GM18499 (cell line): ENCODE data around the gene TRIAP1.
"Not testable (repeated sequence)": the region's sequence is repeated elsewhere in the genome, so short reads cannot be mapped to it uniquely, and the experiment has no call there.

Experiments
- ATAC-seq: cut with Tn5 transposase; IDR thresholded peaks from one replicate; pipeline ENCODE4 v1.9.1; 2021; ENCODE audit warnings: moderate number of reproducible peaks; ENCODE audit not compliant: insufficient read depth, unreplicated experiment

The TRIAP1 gene

DNA sequence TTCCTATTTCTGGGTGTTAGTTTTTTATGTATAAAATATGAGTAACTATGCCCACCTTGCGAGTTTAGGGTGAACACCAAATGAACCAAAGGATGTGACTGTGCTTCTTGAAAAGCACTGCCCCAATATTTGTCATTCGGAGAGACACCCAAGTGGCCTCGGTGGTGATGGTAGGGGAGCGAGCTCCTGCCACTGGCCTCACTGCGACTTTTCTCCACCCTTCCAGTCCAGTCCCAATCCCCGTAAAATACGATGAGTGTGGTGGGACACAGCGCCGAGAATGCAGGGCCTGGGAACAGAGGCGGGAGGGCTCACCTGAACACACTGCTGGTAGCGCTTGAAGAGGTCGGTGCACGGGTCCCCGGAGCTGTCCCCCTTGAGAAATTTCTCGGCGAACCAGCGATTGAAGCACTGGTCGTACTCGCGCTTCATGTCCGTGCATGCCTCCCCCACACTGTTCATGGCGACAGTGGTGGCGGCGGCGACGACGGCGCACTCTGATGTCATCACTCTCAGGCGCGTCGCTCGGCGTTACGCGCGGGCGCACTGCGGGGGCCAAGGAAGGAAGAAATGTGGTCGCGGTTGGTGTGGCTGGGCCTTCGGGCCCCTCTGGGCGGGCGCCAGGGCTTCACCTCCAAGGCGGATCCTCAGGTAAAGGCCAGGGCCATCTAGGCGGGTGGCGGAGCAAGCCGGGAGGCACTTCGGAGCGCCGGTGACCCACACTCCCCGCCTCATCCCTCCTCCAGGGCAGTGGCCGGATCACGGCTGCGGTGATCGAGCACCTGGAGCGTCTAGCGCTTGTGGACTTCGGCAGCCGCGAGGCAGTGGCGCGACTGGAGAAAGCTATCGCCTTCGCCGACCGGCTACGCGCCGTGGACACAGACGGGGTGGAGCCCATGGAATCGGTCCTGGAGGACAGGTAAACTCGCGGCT, at the start of gene TRIAP1, which contains the start of gene GATC:
Gene TRIAP1, minus strand, starts transcription at position 474 of the 933 bp plus-strand sequence. Its CDS starts 12 bp downstream, at position 462.
Gene GATC, plus strand, starts transcription at position 534 of the 933 bp plus-strand sequence. Its CDS starts 37 bp downstream, at position 571.
- peak; percentile 71 for ATAC-seq

DNA sequence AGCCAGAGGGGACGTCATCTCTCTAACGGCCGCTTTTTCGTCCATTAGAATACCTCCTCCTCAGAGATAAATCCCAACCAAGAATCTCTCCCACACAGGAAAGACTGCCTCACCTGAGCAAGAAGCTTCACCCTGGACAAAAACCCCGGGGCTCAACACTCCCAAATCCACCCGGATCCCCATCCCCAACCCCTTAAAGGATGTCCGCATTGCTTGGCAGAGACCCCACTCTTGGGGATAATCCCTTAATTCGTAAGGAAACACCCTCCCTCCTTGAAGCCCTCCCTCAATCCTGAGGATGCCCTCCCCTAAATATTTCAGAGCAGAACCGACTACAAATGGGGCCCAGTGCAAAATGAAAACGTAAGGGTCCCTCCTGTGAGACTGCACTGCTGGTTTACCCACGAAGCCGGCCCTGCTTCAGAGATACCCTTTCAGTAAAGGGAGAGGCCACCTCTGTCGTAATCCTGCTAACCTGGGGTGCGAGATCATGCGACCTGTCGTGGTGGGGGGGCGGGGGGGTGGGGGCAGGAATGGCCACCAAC, 49.1 kb upstream of the TRIAP1 start:
- no peak for ATAC-seq

DNA sequence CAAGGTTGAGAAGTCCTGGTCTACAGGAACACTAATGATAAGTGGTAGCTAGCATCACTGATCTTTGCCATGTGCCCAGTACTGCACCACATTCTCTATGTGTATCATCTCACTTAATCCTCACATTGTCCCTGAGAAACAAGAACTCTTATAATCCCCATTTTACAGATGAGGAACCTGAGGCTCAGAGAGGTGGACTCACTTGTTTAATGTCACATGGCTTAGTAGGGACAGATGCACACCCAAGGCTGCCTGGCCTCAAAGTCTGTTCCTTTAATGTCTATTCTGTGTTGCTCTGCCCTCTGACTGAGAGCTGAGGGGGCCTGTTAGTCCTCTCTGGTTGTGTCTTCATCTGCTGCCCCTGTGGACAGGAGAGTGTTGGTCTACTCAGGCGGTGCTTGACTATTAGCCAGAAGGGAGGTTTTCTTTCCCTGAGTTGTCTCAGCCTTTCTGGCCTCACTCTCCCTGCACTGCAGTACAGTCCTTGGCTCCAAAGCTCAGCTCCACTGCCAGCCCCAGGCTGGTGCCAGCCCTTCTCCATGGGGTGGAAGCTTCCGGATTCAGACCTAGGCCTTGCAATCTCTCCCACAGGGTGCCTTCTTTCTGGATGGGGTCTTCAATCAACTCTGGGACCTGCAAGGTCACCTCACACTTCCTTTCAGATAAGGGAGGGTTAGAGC, 44.8 kb upstream of the TRIAP1 start:
- ATAC-seq: no peak

DNA sequence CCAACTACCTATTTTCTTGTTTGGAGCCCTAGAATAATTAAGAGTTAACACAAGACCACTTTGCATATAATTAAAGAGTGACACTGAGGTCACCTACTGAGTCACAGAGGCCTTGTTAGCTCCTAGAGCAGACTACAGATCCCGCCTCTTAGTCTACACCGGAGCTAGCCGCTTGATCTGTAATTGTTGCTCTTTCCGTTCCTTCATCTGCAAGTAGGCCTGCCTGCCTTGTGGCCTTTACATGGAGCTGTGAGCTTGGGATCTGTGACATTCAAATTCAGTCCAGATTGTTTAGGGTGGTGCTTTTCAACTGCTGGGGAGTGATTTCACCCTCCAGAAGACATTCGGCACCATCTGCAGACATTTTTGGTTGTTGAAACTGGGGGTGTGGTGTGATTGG, 44.1 kb upstream of the TRIAP1 start:
- no peak for ATAC-seq

DNA sequence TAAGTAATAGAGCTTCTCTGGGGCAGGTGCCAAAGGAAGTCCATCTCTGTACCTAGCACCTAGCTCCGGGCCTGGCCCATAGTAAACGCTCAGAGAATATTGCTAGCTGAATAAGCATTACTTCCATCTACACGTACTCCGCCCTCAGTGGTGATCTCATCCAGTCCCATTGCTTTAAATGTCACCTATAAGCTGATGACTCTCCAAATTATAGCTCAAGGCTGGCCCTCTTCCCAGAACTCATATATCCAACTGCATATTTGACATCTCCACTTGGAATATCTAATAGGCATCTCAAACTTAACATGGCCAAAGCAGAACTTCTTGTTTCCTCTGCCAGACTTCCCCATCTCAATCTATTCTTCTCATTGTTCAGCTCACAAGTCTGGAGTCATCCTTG, 42.8 kb upstream of the TRIAP1 start:
- ATAC-seq: no peak

DNA sequence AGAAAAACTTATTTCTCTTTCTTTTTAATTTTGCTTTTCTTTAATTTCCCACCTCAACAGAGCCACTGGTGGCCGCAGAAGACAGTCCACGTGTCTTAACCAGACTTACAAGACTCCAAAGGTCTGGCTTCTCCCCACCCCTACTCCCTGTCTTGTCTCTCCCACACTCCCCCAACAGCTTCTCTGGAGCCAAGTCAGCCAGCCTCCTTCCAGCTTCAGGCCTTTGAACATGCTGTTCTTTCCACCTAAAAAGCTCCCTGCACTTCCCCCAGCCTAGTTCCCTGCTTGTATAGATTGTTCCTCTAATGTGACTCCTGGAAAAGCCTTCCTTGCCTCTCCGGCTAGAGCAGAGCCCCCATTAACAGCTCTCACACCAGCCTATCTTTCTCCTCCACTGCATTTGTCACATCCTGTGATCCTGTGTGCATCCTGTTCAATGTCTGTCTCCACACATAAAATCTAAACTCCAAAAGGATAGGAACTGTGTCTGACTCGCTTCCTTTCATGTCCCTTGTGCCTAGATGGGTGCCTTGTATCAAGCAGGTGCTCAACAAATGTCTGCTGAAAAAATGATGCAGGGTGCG, 42.0 kb upstream of the TRIAP1 start:
- no peak for ATAC-seq

DNA sequence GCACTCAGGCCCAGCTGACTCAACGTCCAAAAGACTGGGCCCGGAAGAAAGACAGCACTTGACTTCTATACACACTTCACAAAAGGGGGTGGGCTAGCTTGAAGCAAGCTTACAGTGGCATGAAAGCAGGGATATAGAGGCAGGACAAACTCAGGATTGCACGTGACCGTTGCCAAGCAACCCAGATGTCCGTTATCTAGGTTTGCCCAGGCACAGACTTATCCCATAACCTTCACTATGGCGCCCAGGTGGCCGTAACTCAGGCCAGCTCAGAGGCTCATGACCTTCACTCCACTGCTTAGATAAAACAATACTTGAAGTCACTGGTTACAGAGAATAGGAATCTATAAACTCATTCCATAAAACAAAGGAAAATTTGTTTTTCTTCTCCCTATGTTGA, 41.4 kb upstream of the TRIAP1 start:
- not testable (repeated sequence) for ATAC-seq

DNA sequence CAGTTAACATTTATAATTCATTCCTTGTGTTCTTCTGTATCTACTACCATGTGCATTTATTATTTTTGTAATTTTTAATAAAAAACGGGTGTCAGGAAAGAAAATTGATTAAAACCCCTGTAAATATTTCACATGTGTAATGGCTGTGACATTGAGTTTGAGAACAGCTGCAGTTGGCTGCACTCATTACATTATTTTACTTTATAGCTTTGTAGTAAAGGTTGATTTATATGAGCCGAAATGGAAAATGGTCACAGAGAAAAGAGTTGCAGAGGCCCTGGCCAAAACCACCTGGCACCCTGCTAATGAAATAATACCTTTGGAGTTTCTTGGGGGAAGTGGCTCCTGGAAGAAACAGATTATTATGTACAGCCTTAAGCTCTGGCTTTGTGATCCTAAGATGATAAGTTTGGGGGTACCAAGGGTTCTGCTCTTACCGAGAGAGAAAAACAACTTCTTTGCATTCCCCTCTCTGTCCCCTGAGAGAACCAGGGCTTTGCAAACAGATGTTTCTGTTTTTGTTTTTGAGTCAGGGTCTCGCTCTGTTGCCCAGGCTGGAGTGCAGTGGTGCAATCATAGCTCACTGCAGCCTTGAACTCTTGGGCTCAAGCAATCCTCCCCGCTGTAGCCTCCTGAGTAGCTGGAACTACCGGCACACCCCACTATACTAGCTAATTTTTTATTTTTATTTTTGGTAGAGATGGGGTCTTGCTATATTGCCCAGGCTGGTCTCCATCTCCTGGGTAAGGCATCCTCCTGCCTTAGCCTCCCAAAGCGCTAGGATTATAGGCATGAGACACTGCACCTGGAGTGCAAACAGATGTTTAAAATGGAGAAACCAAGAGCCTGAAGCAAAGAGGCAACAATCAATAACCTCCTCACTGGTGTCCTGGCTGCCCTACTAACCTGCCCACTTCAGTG, 40.0 kb upstream of the TRIAP1 start:
- ATAC-seq: no peak

DNA sequence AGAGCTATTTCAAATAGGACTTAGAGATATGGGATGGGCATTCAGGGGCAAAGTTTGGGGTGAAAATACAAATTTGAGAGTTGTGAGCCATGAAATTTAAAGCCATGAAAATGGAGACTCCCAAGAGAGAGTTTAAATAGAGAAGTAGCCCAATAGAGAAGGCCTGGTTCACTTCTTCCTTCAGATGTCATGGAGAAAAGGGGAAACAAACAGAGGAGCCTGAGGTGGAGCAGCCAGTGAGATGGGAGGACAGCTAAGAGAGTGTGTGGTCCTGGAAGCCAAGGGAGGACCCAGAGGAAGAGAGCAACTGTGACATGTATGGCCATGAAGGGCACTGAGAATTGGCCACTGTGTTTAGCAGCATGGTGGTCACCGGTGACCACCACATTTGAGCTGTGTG, 37.4 kb upstream of the TRIAP1 start:
- ATAC-seq: no peak

DNA sequence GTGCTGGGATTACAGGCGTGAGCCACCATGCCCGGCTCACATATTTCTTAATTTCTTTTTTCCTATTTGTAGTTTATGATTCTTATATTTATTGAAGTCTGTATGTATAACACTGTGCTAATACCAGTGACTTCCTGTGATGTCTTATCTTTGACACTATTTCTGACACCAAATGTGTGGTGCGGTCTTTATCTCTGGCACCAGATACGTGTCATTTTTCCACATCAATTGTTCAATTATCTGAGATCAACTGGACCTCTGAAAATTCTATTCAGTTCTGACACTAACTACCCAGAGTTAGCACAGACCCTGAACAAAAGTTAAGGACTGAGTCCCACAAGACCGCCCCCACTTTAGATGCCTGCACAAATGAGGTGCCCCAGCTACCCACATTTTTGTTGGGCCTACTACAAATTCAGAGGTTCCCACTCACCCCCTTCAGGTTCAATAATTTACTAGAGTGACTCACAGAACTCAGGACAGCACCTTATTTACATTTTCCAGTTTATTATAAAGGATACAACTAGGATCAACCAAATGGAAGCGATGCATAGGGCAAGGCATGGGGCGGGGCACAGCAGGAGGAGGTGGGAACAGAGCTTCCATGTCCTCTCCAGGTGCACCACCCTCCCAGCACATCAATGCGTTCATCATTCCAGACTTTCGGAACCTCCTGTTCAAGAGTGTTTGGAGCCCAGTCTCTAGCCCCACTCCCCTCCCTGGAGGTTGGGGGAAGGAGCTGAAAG, 35.0 kb upstream of the TRIAP1 start:
- no peak for ATAC-seq

DNA sequence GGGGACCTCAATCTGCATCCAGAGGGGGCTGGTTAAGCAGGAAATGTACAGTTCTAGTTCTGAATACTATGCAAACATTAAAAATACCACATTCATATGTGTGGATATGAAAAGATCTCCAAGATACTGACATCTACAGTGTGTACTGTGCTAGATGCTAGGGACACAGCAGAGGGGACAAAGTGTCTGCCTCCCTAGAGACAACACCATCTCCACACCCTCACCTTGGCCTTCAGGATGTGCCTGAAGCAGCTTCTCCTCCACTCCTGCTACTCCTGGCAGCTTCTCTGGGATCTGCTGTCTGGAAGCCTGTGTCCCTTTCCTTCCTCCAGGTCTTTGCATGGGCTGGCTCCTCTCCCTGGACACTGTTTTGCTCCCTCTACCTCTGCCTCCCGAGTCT, 34.0 kb upstream of the TRIAP1 start:
- no peak for ATAC-seq

DNA sequence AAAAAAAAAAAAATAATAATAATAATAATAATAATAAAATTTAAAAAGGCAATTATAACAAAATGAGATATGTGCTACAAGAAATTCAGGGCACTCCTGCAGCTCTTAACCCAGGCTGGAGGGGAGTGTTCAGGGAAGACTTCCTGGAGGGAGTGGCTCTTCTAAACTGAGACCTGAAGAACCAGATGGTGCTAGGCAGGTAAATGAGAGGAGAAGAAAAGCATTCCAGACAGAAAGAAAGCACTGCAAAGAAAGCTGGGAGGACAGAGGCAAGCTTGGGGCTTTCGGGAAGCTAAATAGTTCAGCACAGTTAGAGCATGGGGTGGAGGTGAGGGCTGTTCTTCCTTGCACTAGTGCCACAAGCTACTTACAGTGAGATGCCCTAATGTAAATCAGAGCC, 33.3 kb upstream of the TRIAP1 start:
- ATAC-seq: no peak

DNA sequence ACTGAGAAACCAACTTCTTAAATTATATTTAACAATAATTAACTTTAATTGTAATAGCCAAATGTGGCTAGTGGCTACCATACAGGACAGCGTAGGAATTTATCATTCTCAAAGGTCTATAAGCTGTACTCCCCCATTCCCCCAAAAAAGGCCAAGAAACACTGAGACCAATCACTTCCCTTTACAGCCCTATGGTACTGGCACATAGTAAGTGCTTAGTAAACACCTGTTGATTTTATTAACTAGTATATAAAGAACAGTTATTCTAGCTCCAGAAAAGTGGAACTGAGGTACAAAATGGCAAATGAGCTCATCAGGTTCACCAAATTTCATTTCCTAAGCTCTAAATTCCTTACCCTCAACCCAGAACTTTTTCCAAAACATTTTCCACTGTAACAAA, 29.5 kb upstream of the TRIAP1 start:
- no peak for ATAC-seq

DNA sequence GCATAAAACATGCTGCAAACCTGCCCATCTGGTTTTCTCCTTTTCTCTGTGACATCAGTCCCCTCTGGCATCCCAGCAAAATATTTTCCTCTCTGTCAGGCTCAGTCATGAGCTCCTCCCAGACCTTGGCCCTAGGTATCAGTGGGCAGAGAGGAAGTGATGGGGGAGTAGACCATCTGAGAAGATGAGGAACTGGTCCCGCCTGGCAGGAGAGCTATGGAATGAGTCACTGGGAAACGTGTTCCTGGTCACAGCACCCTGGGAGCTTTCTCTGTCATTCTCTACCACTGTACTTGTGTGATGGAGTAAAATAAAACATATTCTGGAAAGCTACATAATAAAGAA, 28.4 kb upstream of the TRIAP1 start:
- ATAC-seq: no peak

DNA sequence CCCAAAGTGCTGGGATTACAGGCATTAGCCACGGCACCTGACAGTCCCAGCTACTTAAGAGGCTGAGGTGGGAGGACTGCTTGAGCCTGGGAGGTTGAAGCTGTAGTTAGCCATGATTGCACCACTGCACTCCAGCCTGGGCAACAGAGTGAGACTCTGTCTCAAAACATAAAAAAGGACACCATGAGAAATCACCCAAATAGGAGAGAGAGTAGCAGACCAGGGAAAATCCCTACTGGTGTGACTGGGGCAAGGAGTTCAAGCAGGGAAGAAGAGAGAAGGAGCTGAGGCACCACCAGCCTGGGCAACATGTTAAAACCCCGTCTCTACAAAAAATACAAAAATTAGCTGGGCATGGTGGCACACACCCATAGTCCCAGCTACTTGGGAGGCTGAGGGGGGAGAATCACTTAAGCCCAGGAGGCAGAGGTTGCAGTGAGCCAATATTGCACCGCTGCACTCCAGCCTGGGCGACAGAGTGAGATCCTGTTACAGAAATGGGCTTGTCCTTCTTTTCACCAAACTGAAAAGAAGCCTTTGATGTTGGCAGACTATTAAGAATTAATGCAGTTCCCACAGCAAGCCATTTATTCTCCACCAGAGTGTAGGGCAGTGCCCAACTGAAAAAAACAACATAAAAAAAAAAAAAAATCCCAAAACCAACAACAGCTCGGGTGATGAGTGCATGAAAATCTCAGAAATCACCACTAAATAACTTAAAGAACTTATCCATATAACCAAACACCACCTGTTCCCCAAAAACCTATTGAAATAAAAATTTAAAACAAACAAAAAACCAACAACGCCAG, 27.8 kb upstream of the TRIAP1 start:
- ATAC-seq: no peak

DNA sequence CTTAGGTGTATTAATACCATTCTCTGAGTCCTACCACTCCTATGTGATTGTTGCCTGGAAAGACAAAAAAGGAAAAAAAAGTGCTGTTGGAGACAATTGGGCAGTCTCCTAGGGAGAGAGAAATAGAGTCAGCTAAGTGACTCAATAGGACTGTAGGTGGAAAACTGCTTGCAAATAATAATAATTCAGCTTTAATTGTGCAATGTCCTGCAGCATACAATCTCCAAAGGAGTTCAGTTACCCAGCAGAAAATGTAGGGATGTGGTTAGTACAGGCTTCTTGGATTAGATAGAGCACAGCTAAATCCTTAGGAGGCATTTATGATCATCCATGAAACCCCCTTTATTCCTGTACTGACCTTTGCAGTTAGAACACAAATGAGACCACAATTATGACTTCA, 26.3 kb upstream of the TRIAP1 start:
- ATAC-seq: no peak

DNA sequence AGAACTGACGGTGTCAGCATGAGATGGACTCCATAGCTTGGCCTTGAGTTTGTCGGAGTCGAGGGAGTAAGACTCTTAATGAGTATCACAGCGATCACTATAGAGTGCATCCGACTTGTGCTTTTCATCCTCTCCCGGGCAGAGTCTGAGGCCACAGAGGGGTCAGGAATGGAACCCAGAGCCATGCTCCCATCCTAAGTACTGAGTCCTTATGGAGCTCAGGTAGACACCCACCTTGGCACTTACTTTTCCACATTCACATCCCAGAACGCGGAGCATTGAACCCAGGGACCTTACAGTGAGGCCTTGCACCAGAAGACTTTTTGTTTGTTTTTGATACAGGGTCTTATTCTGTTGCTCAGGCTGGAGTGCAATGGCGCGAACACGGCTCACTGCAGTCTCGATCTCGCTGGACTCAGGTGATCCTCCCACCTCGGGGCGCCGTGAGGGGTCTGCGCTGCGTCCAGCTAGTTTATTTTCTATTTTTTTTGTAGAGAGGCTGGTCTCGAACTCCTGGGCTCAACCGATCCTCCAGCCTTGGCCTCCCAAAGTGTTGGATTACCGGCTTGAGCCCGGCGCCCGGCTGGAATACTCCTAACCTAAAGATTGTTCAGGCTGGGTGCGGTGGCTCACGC, 24.1 kb upstream of the TRIAP1 start:
- ATAC-seq: no peak
